NAMALWA (cell line): ENCODE data around the gene SNAP47.

Source experiments
- DNase-seq: peaks from one replicate; pipeline ENCODE4 v3.0.0-alpha.2; 2015; ENCODE audit warnings: low spot score

SNAP47 gene

DNA sequence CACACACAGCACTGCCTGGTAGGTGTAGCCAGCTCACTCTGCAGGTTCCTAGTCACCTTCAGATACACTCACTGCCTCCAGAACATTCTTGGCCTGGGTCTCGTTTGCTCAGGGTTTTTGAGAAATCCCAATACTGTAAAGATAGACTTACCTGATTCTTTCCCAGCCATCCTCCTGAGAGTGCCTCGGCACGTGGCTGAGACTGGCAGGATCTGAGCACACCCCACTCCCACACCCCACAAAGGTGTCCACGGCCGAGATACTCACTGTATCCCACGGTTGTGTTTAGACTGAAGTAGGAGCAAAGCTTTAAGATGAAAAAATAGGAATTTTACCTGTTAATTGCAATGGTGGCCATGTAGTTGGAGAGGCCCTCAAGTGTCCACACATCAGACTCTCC lies 33.4 kb downstream of the SNAP47 start:
- DNase-seq: no peak

DNA sequence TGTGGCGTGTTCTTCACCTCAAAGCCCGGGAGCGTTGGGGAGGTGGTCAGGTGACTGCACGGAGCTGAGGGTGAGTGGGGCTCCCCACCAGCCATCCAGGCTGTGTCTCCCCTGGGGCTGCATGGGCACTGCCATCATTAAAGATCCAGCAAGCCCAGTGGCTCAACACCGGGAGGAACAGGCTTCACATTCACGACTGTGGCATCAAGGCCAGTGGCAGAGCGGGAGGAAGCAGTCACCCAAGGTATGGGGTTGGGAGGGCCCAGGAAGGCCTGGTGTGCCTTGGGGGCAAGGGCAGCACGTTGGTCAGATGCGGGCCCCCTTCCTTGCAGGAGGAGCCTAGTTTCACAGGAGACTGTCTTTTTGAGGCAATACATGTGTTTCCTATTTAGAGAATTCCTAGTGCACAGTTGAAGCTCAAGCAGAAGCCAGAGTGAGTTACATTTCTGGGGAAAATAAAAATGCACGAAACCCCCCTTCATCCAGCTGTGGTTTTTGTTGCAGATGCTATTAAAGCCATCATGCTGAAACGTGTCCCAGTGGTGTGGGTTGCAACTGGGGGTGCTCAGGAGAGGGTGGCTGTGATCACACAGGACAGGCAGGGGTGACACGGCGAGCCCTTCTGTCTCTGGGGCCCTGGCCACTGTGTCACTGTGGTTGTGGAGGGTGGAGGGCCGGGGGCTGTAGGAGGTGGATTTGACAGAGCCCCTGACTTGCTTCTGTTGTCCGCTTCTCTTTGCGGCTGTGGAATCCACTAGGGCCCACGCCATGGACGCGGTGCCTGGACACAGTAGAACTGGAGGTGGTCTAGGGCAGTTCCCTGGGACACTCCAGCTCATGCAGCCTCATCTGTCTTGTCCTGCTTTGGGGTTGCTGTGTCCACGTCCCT lies 34.1 kb downstream of the SNAP47 start:
- no peak for DNase-seq

DNA sequence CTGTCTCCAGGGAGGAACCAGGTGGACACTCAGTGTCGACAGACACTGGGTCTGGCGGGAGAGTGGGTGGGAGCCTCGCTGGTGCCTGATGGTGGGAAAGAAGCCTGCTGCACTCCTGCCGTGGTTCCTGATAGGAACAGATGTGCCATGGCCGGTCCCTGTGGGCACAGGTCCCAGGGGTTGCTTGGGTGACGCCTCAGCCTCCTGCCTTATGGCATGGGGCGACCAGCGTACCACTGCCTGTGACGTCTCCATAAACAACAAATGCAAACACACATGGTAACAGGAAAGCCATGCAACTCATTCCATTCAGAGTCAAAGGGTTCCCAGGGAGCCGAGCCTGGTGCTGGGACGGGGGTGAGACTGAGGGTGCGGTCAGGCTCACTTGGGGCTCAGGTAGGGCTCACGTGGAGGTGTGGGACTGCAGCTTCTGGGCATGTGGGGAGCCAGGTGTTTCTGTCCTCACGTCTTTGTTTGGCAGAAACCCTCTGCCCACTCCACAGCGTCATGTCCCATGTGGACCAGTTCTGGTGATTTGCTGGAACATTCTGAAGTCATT lies 34.8 kb downstream of the SNAP47 start:
- DNase-seq: no peak

DNA sequence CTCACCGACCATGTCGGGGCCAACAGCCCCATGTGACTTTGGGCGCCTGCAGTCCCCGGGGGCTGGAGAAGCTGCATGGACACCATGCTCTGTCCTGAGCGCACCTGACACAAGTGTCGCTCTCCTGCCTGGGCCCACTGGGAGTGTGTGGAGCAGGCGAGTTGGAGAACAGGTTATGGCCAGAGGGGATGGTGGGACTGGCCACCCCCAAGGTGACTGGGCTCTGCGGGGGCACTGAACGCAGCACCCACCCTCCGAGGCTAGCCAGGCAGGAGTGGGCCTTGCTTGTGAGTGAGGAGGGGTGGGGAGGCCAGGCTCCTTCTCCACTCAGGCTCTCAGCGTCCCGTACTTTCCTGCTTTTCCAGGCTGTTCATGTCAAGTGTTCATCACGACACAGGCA lies 35.6 kb downstream of the SNAP47 start:
- DNase-seq: no peak

DNA sequence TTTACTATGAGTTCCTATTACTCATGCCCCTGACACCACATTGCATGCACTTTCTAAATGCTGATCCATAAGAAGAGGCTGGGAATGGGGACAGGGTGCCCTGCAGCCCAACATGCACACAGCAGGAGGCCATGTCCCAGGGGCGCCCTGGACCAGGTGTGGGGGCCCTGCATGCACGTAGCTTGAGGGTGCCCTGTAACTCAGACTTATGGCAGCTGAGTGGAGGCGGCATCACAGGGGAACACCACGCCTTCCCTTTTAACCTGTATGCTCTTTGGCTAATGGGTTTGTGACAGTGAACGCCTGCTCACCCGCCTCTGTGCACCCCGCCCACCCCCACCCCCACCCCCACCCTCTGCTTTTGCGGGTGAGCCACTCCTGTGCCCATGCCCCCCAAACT lies 36.1 kb downstream of the SNAP47 start:
- DNase-seq: no peak

DNA sequence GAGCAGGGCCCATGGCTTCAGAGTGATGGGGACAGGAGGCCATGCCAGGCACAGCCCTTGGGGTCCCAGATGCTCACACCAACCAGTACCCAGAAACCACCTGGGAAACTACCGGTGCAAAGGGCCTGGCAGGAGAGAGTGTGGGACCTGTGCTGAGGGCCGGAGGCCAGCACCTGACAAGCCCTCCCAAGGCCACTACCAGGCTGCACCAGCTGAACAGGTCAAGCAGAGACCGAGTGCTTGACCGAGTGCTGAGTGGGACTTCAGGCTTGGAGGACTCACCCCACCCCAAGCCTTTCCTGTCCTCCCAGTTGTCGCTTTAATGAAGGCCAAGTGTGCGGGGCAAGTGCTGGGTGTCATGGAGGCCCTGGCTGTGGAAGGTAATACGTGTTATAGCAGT lies 36.5 kb downstream of the SNAP47 start:
- no peak for DNase-seq

DNA sequence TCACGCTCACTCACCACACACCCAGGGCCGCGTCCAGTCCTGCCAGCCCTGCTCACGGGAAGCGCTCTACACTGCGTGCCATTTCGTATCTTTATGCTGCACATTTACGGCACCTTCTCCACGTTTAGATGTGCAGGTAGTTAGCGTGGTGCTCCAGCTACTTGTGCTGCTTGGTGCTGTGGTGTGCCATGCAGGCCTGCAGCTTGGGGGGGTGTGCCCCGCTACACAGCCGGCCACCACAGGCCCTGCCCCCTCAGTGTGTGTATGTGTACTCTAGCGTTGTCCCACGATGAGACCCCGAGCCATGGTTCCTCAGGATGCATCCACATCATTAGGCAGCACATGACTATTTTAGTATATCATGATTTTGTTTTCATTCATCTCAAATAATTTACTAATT lies 38.3 kb downstream of the SNAP47 start:
- DNase-seq: no peak

DNA sequence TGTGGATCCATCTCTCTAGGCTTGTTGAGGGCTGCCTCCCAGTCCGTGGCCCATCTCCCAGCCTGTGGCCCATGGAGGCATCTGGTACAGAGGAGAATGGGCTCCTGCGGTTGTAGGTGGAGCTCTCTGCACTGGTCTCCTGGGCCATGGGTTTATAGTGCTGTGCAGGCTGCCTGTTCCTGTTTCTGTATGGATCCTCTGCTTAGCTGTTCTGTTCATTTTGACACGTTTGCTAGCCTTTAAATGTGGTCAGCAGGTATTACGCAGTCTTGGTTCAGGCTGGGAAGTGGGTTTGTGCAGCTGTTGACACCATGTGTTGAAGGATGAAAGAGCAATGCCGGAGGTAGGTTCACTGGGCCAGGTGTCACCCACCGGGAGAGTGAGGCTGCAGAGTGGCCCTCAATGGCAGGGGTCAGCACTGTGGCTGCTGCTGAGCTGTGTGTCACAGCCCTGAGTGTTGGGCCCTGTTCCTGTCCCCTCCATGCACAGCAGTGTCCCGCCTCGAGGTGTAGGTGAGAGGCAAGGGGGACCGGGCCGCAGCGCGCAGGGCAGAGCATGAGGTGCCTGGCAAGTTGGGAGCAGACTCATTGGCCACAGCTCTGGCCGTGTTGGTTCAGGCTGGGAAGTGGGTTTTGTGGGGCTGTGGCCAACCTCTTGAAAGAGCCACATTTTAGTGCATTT lies 39.0 kb downstream of the SNAP47 start:
- DNase-seq: no peak

DNA sequence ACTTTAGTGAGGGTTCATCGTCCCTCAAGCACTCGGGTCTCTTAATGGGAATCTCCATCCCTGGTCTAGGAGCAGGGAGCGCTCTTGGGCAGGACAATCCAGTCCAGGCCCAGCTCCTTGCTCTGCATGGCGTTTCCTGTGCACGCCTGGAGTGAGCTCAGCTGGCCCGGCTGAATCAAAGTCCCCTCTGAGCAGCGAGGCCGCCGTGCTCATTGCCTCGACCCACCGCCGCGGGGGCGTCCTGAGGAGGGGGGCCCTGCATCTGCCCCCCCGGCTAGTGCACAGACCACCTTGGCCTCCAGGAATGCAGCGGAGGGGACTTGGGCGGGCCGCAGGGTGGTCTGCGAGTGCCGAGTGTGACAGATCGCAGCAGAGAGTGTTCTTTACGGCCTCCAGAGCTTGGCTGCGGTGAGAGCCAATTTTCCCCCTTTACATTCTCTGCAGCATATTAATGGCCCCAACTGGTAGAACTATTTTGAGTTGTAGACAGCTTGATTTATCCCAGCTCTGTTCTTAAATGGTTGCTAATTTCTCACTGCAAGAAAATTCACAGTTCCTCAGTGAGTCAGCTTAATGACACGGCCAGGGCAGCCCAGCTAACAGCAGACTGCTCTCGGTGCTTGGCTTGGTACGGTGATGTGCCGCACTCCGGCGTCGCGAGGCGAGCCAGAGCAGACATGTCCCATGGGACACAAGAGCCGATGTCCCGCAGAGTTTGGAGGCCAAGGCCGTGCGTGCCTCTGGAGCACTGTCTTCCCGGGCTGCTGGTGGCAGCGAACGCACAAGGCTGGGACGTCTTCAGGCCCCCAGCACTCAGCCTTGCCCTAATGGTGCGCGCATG lies 39.8 kb downstream of the SNAP47 start:
- no peak for DNase-seq

DNA sequence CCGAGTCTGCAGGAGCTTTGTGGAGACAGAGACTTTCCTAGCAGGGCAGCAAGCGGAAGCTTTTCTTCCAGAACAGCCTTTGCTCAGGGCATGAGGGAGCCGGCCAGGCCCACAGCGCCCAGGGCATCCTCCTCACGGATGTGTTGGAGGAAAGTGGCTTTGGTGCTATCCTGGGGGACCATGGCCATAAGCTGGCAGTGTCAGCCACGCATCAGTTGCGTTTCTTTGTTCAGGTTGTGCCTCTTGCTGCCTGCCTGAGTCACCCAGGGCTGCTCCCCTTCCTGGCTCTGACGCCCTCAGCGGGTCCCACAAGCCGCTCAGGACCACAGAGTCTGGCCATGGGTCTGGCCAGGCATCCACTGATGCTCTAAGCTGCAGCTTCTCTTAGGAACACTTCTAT lies 40.6 kb downstream of the SNAP47 start:
- no peak for DNase-seq

DNA sequence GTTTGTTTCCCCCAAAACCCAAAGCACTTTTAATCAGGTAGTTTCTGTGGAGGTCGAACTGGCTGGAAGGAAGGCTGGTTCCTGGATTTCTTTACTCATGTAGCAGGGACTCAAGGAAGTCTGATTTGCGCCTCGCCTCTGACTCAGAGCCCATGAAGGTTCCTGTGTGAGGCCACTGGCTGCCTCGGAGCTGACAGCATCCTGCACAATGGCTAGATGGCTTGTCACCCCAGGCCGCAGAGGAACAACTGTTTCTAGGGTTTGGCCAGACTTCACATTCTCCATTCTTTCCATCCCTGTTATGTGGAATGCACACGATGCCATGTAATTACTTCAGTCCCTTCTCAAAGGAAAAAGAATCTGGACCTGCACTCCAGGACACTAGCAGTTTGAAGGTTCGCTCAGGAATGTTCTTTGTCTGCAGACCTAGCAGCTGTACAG lies 41.1 kb downstream of the SNAP47 start:
- DNase-seq: no peak

DNA sequence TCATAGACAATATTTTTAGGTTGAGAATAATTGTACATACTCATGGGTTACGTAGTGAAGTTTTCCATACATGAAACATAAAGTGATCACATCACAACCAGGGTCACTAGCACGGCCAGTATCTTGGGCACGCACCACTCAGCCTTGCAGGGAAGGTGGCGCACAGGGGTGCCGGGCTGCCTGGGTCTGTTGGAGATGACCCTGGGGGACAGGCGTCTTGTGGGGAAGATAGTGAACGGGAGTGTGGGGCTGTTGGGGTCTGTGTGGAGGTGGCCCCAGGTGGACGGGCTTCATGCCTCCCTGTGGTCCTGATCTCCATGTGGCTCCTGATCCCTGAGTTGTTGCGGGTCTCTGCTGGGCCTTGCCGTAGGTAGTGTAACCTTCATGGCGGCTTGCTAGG lies 41.9 kb downstream of the SNAP47 start:
- DNase-seq: no peak

DNA sequence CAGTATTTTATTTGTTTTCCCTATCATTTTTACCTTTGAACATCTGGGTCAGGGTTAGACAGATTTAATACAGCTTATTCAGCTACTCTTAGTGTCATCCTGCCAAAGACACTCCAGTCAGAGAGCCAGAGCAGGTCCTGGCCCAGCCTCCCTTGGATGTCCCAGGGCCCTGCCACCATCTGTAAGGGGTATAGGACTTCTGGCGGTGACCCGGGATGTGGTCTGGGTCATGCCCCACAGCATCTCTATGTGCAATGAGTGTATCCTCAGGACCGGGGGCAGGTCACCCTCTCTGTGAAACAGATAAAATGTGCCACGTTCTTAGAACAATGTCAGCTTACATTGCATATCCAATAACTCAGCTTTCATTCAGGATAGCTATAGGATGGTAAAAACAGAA lies 42.4 kb downstream of the SNAP47 start:
- DNase-seq: no peak

DNA sequence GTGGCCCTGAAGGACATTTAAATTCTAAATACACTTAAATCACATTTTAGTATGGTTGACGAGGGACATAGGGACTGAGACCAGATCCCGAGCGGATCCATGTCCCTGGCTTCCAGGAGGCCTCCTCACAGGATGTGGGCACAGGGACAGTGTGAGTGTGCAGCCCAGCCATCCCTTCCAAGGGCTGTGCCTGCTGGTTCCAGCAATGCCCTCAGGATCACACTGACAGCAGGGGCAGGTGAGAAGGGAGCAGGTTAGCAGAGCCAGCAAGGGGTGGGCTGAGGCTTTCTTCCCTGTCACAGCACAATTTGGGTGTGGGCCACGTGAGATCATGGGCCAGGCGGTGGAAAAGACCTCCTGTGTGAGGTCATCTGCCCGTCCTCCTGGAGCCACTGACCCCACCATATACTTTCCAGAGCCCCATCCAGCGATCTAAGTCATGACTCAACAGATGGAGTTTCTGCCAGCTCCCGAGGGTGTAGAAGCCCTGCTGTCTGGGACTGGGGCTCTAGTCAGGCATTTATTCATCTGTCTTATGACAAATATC lies 43.2 kb downstream of the SNAP47 start:
- DNase-seq: no peak

DNA sequence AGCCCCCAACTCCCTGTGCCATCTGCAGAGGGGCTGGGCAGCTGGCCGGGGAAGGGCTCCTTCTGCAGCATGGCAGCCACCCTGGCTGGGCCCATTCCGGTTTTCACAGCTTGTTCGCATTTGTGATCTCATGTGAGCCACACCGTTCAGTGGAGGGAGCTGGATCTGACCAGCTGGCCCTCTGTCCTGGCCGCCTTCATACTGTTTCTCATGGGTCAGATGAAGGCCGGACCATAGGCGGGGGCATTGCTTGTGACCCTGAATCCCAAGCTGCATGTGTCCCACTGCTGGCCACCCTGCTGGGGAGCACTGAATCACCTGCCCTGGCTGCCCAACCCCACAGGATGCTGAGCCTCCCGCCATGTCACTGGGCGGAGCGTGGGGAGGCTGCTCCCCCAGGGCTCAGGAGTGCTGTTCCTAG lies 43.8 kb downstream of the SNAP47 start:
- no peak for DNase-seq

DNA sequence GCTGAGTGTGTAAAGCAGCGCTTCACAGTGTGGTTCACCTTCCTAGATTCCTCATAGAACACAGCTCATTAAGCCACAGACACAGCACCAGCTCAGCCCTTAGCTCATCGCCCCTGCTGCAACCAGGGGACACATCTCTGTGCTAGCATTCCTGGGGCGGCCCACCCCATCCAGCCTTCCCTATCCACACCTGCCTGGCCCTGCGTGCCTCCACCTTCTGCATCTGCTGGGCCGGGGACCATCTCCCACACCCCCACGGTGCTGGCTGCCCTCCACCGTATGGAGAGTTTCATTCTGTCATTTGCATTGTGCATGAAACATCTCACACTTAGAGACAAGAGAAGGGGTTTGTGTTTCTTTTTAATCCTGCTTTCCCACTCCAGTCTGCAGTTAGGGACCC lies 44.5 kb downstream of the SNAP47 start:
- no peak for DNase-seq

DNA sequence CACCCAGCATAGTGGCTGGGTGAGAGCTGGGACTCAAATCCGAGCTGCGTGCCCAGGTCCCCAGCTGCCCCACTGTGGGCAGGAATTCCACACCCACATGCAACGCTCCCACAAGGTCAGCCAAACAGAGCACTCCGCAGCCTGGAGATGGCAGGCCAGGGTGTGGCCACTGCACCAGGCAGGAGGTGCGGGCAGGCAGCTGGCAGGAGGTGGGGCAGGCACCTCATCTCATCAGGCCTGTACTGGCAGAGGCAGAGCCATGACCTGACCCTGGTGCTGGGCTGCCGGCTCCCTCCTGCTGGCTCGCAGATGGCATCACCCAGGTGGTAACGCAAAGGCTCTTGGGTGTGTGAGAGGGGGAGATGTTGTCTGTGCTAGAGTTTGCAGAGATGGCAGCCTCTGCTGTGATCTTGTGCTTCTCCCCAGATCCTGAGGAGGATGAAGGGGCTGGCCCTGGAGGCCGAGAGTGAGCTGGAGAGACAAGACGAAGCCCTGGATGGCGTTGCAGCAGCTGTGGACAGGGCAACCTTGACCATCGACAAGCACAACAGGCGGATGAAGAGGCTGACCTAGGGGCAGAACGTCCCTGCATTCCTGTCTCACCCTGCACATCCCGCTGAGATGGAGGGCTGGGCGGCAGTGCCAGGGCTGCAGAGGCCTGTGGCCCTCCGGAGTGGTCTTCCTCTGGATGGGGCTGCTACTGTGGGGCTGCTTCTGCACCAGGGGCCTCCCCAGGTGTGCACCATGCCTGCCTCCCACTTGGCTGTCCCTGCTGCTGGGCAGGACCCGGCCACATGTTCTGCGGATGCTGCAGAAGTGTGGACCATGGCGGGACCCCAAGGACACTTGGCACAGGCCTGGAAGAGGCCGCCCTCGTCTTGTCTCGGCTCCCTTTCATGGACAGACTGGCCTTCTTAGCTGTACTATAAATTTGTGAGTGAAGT lies 45.1 kb downstream of the SNAP47 start:
- DNase-seq: no peak

DNA sequence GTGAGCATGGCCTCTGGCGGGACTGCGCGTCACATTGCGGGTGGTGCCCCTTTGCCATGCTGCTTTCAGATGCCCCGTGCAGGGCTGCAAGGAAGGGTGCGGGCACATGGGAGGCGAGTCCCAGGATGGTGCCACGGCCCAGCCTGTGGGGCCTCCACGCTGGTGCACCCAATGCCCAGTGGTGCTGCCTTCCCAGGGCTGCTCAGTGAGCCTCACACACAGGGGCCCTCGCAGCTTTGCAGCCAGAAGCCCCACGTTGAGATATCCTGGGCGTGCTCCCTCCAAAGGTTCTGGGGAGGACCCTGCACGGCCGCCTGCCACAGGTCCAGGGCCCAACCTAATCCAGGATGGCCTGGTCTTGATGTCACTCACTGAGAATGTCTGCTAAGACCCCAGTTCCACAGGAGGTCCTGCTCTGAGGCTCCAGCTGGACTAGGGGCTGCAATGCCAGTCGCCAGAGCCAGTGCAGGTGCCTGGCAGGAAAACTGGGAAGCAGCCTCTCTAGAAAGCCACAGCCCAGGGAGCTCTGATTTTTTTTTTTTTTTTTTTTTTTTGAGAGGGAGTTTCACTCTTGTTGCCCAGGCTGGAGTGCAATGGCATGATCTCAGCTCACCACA lies 46.2 kb downstream of the SNAP47 start:
- no peak for DNase-seq

DNA sequence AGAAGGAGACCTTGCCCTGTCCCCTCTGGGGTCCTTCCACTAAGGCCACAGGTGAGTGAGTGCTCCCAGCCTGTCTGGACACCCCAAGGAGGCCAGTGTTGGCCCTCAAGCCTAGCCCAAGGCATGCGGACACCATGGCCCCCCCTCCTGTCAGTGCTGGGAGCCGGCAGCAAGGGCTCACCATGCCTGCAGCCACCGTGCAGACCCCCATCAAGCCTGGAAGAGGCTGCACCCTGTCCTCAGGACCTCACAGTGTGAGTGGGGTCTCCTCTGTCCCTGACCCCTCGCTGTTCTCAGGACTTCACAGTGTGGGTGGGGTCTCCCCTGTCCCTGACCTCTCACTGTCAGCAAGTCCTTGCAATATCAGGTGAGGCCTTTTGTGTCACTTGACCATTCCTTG lies 47.0 kb downstream of the SNAP47 start:
- no peak for DNase-seq

DNA sequence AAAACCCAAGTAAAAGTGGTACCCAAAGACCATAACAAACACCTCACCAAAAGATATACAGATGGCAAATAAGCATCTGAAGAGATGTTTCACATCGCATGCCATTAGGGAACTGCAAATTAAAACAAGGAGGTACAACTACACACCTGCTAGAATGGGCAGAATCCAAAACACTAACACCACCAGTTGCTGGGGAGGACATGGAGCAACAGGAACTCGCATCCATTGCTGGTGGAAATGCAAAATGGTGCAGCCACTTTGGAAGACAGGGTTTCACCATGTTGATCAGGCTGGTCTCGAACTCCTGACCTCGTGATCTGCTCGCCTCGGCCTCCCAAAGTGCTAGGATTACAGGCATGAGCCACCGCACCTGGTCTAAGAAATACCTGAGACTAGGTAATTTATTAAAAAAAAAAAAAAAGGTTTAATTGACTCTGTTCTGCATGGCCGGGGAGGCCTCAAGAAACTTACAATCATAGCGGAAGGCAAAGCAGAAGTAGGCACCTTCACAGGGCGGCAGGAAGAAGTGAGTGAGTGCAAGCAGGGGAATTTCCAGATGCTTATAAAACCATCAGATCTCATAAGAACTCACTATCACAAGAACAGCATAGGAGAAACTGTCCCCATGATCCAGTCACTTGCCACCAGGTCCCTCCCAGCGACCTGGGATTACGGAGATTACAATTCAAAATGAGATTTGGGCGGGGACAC lies 50.0 kb downstream of the SNAP47 start:
- DNase-seq: no peak
